Testis (tissue), 2 donors: ENCODE data around the gene IRF2BP1.
"Not testable (repeated sequence)": the region's sequence is repeated elsewhere in the genome, so short reads cannot be mapped to it uniquely, and the experiment has no call there.

Experiments
- CTCF ChIP-seq, 3 experiments: fragments of 450-650 bp in 2 of 3; fragments of 200-600 bp in 1 of 3; sonication (generic) in 1 of 3; IDR thresholded peaks; one replicate each; pipeline ENCODE4 v1.5.1; 2016 to 2019; ENCODE audit warnings: antibody characterized with exemption in 3 of 3, mild to moderate bottlenecking in 2 of 3, moderate library complexity in 1 of 3
- POLR2A ChIP-seq: fragments of 450-650 bp; IDR thresholded peaks from one replicate; pipeline ENCODE4 v1.6.1; 2017; ENCODE audit warnings: antibody characterized with exemption, mild to moderate bottlenecking, moderate library complexity

- not testable (repeated sequence) for TF ChIP-seq CTCF (IDR thresholded peaks at IDR 0.05); POLR2A
Observed at GRCh38 chr19:45895983-45896599, 10.2 kb upstream of the IRF2BP1 start.
